ENCODE measurements around the gene PRLR. TPM values are rescaled to one million over a fixed set of nuclear protein-coding genes. Genes with fewer than 3 reads are reported as not detected.
A peak's percentile ranks its signal among the peaks of the same experiment; 100 is the strongest.
"Not testable (repeated sequence)": the region's sequence is repeated elsewhere in the genome, so short reads cannot be mapped to it uniquely, and the experiment has no call there.

The PRLR gene
- total and polyA plus RNA-seq, 4 donors, result 3.5 to 44.5 (median 14.3) TPM

- 85% methylated on average over 9 of the region's 9 CpGs for WGBS
- TF ChIP-seq HNF4A (conservative IDR thresholded peaks at IDR 0.05), result peak; percentile 62 to 69
- not testable (repeated sequence) for H3K9me3 ChIP-seq (ENCODE audit: control insufficient read depth in 4 of 4, low read length in 3 of 4); H3K27me3 ChIP-seq (ENCODE audit: control insufficient read depth in 4 of 4, insufficient read depth in 4 of 4, low read length in 3 of 4); DNase-seq (ENCODE audit: low spot score); H3K27ac ChIP-seq (ENCODE audit: low read depth in 1 of 2, low read length in 2 of 2); H3K4me3 ChIP-seq (ENCODE audit: low read depth in 1 of 3, low read length in 3 of 3); H3K36me3 ChIP-seq (ENCODE audit: control insufficient read depth in 4 of 4, insufficient read depth in 3 of 4, low read depth in 1 of 4, low read length in 3 of 4); H3K9ac ChIP-seq (ENCODE audit: low read depth in 1 of 2, low read length in 2 of 2)
- H3K4me1 ChIP-seq (ENCODE audit: control insufficient read depth in 4 of 4, insufficient read depth in 4 of 4, low read length in 3 of 4), result peaks cover 2 to 13% (median 4%) of the 10 kb centered on the region in 4 donors
Observed at GRCh38 chr5:35101720-35102119, 128.6 kb downstream of the PRLR start.

DNA sequence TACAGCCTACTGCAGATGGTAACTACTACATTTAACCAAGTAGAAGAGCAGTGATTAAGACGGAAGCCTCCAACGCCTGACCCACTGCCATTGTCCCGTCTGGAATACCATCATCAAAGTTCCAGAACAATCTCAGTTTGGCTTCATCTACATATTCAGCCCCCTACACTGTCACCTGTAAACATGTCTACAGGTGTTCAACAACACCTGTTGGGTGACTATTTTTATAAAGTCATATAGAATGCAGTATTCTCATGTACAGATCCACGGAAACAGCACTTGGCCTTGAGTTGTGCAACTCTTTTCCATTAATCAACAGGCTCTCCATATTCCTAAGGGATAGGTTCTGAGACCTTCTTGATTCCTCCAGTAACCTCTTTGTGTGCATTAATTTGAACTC is 129.3 kb downstream of the PRLR start:
- WGBS, result 95% methylated on average over 4 of the region's 4 CpGs

More for the DNA sequence above, 129.3 kb downstream of the PRLR start:
- Histone ChIP-seq H3K27ac (ENCODE audit: low read depth in 1 of 2, low read length in 2 of 2) (no peak overlapping the region), H3K9me3 (ENCODE audit: control insufficient read depth in 4 of 4, low read length in 3 of 4) (no peaks in the 10 kb centered on the region), H3K36me3 (ENCODE audit: control insufficient read depth in 4 of 4, insufficient read depth in 3 of 4, low read depth in 1 of 4, low read length in 3 of 4) (no peaks in the 10 kb centered on the region), H3K4me1 (ENCODE audit: control insufficient read depth in 4 of 4, insufficient read depth in 4 of 4, low read length in 3 of 4) (peaks cover 2 to 15% (median 4%) of the 10 kb centered on the region in 4 donors), H3K27me3 (ENCODE audit: control insufficient read depth in 4 of 4, insufficient read depth in 4 of 4, low read length in 3 of 4) (no peaks in the 10 kb centered on the region), H3K4me3 (ENCODE audit: low read depth in 1 of 3, low read length in 3 of 3) (no peak overlapping the region), H3K9ac (ENCODE audit: low read depth in 1 of 2, low read length in 2 of 2) (no peak overlapping the region)
- no peak for DNase-seq (ENCODE audit: low spot score)
- TF ChIP-seq RAD21 (IDR thresholded peaks at IDR 0.05), result no peak
- no peak for TF ChIP-seq FOXA2 (IDR thresholded peaks at IDR 0.05)
- TF ChIP-seq, protein P1, sequence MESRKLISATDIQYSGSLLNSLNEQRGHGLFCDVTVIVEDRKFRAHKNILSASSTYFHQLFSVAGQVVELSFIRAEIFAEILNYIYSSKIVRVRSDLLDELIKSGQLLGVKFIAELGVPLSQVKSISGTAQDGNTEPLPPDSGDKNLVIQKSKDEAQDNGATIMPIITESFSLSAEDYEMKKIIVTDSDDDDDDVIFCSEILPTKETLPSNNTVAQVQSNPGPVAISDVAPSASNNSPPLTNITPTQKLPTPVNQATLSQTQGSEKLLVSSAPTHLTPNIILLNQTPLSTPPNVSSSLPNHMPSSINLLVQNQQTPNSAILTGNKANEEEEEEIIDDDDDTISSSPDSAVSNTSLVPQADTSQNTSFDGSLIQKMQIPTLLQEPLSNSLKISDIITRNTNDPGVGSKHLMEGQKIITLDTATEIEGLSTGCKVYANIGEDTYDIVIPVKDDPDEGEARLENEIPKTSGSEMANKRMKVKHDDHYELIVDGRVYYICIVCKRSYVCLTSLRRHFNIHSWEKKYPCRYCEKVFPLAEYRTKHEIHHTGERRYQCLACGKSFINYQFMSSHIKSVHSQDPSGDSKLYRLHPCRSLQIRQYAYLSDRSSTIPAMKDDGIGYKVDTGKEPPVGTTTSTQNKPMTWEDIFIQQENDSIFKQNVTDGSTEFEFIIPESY (IDR thresholded peaks at IDR 0.05), result no peak
- no peak for TF ChIP-seq RXRA (IDR thresholded peaks at IDR 0.05)
- TF ChIP-seq CTCF (IDR thresholded peaks at IDR 0.05; ENCODE audit: low read depth, low read length, missing input control), result no peak
- TF ChIP-seq REST (IDR thresholded peaks at IDR 0.05), result no peak
- no peak for TF ChIP-seq YY1 (IDR thresholded peaks at IDR 0.05)
- TF ChIP-seq GABPA (IDR thresholded peaks at IDR 0.05 in 1 of 2, conservative IDR thresholded peaks at IDR 0.05 in 1 of 2), result no peak
- no peak for TF ChIP-seq FOXA1 (IDR thresholded peaks at IDR 0.05)
- no peak for TF ChIP-seq NR2F2 (IDR thresholded peaks at IDR 0.05)
- TF ChIP-seq SP1 (IDR thresholded peaks at IDR 0.05), result no peak
- no peak for TF ChIP-seq HNF4G (IDR thresholded peaks at IDR 0.05)
- TF ChIP-seq TAF1 (conservative IDR thresholded peaks at IDR 0.05), result no peak
- TF ChIP-seq HNF4A (conservative IDR thresholded peaks at IDR 0.05), result no peak

Data from liver (tissue), 9 donors.